ENCODE results near the gene TCTA. TPM values are rescaled to one million over a fixed set of nuclear protein-coding genes. Genes with fewer than 3 reads are reported as not detected.

Gene TCTA
- 38.8 TPM for total RNA-seq
- long read RNA-seq, transcript TCTA-201 (3 exons, 2,146 nt) = major isoform, 40 of 53 reads
- long read RNA-seq, partial matches to known transcripts = 0 of 53 reads
- long read RNA-seq, other reads (novel, unspliced or antisense) = 8 of 53 reads

GRCh38 chr3:49411968-49412631 lies at the start of gene TCTA, which contains the start of gene RHOA:
Gene TCTA (plus strand): TSS chr3:49412423. CDS start chr3:49412427, 4 bp downstream.
Gene RHOA (minus strand): TSS chr3:49411976. CDS start chr3:49375589, 36,387 bp downstream.
- TF ChIP-seq, protein P1, sequence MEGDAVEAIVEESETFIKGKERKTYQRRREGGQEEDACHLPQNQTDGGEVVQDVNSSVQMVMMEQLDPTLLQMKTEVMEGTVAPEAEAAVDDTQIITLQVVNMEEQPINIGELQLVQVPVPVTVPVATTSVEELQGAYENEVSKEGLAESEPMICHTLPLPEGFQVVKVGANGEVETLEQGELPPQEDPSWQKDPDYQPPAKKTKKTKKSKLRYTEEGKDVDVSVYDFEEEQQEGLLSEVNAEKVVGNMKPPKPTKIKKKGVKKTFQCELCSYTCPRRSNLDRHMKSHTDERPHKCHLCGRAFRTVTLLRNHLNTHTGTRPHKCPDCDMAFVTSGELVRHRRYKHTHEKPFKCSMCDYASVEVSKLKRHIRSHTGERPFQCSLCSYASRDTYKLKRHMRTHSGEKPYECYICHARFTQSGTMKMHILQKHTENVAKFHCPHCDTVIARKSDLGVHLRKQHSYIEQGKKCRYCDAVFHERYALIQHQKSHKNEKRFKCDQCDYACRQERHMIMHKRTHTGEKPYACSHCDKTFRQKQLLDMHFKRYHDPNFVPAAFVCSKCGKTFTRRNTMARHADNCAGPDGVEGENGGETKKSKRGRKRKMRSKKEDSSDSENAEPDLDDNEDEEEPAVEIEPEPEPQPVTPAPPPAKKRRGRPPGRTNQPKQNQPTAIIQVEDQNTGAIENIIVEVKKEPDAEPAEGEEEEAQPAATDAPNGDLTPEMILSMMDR (IDR thresholded peaks at IDR 0.05) = no peak
- intact Hi-C loops (cut with DNase I) = no loop called here

DNA sequence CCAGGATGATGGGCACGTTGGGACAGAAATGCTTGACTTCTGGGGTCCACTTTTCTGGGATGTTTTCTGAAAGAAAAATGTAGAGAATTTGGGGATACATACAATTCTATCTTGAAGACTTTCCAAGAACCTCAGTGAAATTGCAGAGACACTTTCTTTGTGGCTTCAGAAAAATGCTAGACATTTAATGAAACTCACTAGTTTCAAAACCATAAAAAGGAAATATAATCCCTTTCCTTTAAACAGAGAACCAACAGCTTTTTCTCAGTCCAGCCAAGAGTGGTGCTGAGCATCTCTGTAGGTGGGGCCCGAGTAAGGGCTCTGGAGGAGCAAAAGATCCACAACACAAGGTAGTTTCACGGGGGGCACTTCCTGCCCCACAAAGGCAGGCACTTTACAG lies 49.7 kb upstream of the TCTA start:
- Histone ChIP-seq H3K4me3 (no peak overlapping the region), H3K27ac (peak overlapping the region; percentile 15), H3K4me1 (peaks cover 18% of the 10 kb centered on the region), H3K27me3 (ENCODE audit: low read depth) (no peaks in the 10 kb centered on the region), H3K9me3 (no peaks in the 10 kb centered on the region), H3K36me3 (peaks cover 84% of the 10 kb centered on the region)
- no peak for ATAC-seq
- DNase-seq = no peak
- intact Hi-C loops (cut with DNase I) = no loop called here
- TF ChIP-seq, protein P1 (IDR thresholded peaks at IDR 0.05) = no peak

More at GRCh38 chr3:49411968-49412631, at the start of gene TCTA, which contains the start of gene RHOA:
- Histone ChIP-seq H3K9me3 (no peaks in the 10 kb centered on the region), H3K4me3 (peak within 1 kb of the TSS; percentile 74), H3K36me3 (peaks cover 27% of the 10 kb centered on the region), H3K4me1 (peaks cover 71% of the 10 kb centered on the region), H3K27me3 (ENCODE audit: low read depth) (no peaks in the 10 kb centered on the region), H3K27ac (peak within 1 kb of the TSS; percentile 99)
- peak; percentile 99 for DNase-seq
- ATAC-seq = peak; percentile 95 to 96

GRCh38 chr3:49370585-49371290 lies 41.5 kb upstream of the TCTA start:
- no peak for DNase-seq
- TF ChIP-seq, protein P1 (IDR thresholded peaks at IDR 0.05) = no peak
- H3K4me1 ChIP-seq = peaks cover 14% of the 10 kb centered on the region
- H3K27me3 ChIP-seq (ENCODE audit: low read depth) = no peaks in the 10 kb centered on the region
- peaks cover 94% of the 10 kb centered on the region for H3K36me3 ChIP-seq
- H3K9me3 ChIP-seq = no peaks in the 10 kb centered on the region
- H3K27ac ChIP-seq = no peak overlapping the region
- ATAC-seq = peak in 1 of 2 donors; percentile 33
- intact Hi-C loops (cut with DNase I) = no loop called here
- H3K4me3 ChIP-seq = no peak overlapping the region

DNA sequence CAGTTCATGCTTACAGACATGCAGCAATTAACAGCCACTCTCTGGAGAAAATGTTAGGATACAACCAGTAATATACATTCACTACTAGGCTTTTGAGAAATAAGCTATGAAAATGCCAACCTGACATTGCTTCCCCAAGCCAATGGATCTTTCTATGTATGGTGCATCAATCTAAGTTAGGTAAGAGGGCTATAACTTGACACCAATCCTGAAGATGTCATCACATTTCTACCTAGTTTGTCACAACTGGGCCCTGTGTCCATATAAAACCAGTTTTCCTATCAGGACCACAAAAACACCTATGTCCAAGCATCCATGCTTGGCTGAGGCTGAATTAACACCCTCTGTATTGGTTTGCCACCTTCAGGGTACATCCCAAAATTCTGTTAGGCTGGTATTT lies 40.3 kb upstream of the TCTA start:
- peaks cover 82% of the 10 kb centered on the region for H3K36me3 ChIP-seq
- intact Hi-C loops (cut with DNase I) = no loop called here
- H3K27ac ChIP-seq = no peak overlapping the region

GRCh38 chr3:49377483-49377882 lies 34.7 kb upstream of the TCTA start:
- no peaks in the 10 kb centered on the region for H3K9me3 ChIP-seq
- intact Hi-C loops (cut with DNase I) = no loop called here
- no peak overlapping the region for H3K4me3 ChIP-seq
- TF ChIP-seq, protein P1 (IDR thresholded peaks at IDR 0.05) = no peak
- peaks cover 51% of the 10 kb centered on the region for H3K4me1 ChIP-seq
- DNase-seq (no peak), ATAC-seq (peak; percentile 47 to 59)
- peaks cover 32% of the 10 kb centered on the region for H3K36me3 ChIP-seq
- H3K27ac ChIP-seq = peak overlapping the region; percentile 49
- H3K27me3 ChIP-seq (ENCODE audit: low read depth) = no peaks in the 10 kb centered on the region

More for the DNA sequence above, 40.3 kb upstream of the TCTA start:
- H3K4me1 ChIP-seq = peaks cover 17% of the 10 kb centered on the region
- H3K4me3 ChIP-seq = no peak overlapping the region
- TF ChIP-seq, protein P1 (IDR thresholded peaks at IDR 0.05) = no peak
- H3K27me3 ChIP-seq (ENCODE audit: low read depth) = no peaks in the 10 kb centered on the region
- no peaks in the 10 kb centered on the region for H3K9me3 ChIP-seq
- no peak for DNase-seq
- no peak for ATAC-seq
